HepG2 (cell line): Measurements from ENCODE around the gene DENND10.

Experiments
- KDM2A ChIP-seq: sonication (generic); formaldehyde crosslinking; IDR thresholded peaks from 2 replicates; pipeline ENCODE4 v1.4.0; 2020; ENCODE audit warnings: low read depth, missing genetic modification reagents, borderline replicate concordance
- POLR2A ChIP-seq, 2 experiments: IDR thresholded peaks; 2 replicates each; pipeline ENCODE4 v1.6.1; 2011; ENCODE audit warnings: low read depth in 2 of 2, low read length in 2 of 2, mild to moderate bottlenecking in 1 of 2, moderate library complexity in 1 of 2; ENCODE audit not compliant: insufficient read depth in 1 of 2
- TAF1 ChIP-seq: sonication (generic); formaldehyde crosslinking; IDR thresholded peaks from 2 replicates; pipeline ENCODE4 v1.4.0; 2020; ENCODE audit warnings: missing genetic modification reagents
- ZFX ChIP-seq: sonication (generic); formaldehyde crosslinking; IDR thresholded peaks from 2 replicates; pipeline ENCODE4 v1.4.0; 2020; ENCODE audit warnings: mild to moderate bottlenecking, low read depth, missing genetic modification reagents, moderate library complexity
- TF ChIP-seq, protein P1 (sequence below): sonication (generic); formaldehyde crosslinking; IDR thresholded peaks from 2 replicates; pipeline ENCODE4 v1.5.0; 2020; ENCODE audit warnings: mild to moderate bottlenecking, missing genetic modification reagents, moderate library complexity

DNA sequence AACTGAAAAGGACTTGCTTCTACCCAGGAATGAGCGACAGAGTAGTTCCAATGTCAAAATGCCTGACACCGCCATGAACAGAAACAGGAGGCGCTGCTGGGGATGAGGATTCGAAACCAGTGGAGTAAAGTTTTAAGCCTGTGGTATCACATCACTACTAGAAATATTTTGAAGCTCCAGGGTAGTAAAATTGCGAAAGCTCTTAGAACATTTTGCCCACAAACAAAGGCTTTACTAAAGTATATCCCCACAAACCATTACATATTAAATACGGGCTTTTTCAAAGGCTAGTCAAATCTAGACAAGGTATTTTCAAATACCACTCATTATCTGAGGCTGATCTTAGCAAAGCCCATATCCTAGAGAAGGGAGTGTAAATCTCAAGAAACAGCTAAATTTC, 72.3 kb downstream of the DENND10 start:
- TF ChIP-seq, protein P1, sequence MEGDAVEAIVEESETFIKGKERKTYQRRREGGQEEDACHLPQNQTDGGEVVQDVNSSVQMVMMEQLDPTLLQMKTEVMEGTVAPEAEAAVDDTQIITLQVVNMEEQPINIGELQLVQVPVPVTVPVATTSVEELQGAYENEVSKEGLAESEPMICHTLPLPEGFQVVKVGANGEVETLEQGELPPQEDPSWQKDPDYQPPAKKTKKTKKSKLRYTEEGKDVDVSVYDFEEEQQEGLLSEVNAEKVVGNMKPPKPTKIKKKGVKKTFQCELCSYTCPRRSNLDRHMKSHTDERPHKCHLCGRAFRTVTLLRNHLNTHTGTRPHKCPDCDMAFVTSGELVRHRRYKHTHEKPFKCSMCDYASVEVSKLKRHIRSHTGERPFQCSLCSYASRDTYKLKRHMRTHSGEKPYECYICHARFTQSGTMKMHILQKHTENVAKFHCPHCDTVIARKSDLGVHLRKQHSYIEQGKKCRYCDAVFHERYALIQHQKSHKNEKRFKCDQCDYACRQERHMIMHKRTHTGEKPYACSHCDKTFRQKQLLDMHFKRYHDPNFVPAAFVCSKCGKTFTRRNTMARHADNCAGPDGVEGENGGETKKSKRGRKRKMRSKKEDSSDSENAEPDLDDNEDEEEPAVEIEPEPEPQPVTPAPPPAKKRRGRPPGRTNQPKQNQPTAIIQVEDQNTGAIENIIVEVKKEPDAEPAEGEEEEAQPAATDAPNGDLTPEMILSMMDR, result no peak
- TF ChIP-seq TAF1, result no peak
- no peak for TF ChIP-seq KDM2A (CRISPR knock-in tag)
- no peak for TF ChIP-seq ZFX
- no peak for TF ChIP-seq POLR2A (IDR thresholded peaks at IDR 0.05; ENCODE audit: insufficient read depth in 1 of 2, low read depth in 2 of 2, low read length in 2 of 2)
